GM23338 (cell line): Measurements from ENCODE around the gene CDKN2A. TPM values are rescaled to one million over a fixed set of nuclear protein-coding genes. Genes with fewer than 3 reads are reported as not detected.
A peak's percentile ranks its signal among the peaks of the same experiment; 100 is the strongest.

Experiments used
- ATAC-seq: fragments of 200-7000 bp; cut with Tn5 transposase; 3 replicates; pipeline ENCODE4 v1.9.1; 2020
- DNase-seq: peaks from one replicate; pipeline ENCODE4 v3.0.0-alpha.2; 2015; ENCODE audit warnings: low spot score
- H2AFZ ChIP-seq: fragments of 200-600 bp; sonication (generic); 2 replicates; pipeline ENCODE4 v1.8.0; 2016; ENCODE audit warnings: antibody characterized with exemption, mild to moderate bottlenecking, moderate library complexity
- H3F3A ChIP-seq: fragments of 200-600 bp; sonication (generic); replicated peaks from 2 replicates; pipeline ENCODE4 v1.8.0; 2017; ENCODE audit warnings: antibody characterized with exemption, mixed run types, low read depth
- H3K27ac ChIP-seq: fragments of 200-600 bp; sonication (generic); 2 replicates; pipeline ENCODE4 v1.6.1; 2016; ENCODE audit warnings: low read depth
- H3K27me3 ChIP-seq: fragments of 200-600 bp; sonication (generic); 2 replicates; pipeline ENCODE4 v1.8.0; 2016; ENCODE audit warnings: mild to moderate bottlenecking, mixed run types, moderate library complexity; ENCODE audit not compliant: insufficient read depth
- H3K36me3 ChIP-seq: fragments of 200-600 bp; sonication (generic); 2 replicates; pipeline ENCODE4 v1.8.0; 2016; ENCODE audit warnings: mild to moderate bottlenecking; ENCODE audit not compliant: insufficient read depth
- H3K4me1 ChIP-seq: fragments of 200-600 bp; sonication (generic); 2 replicates; pipeline ENCODE4 v1.8.0; 2016; ENCODE audit warnings: mild to moderate bottlenecking, moderate library complexity; ENCODE audit not compliant: insufficient read depth
- H3K4me2 ChIP-seq: fragments of 200-600 bp; sonication (generic); 2 replicates; pipeline ENCODE4 v1.7.1; 2017; ENCODE audit warnings: mixed run types
- H3K4me3 ChIP-seq: fragments of 200-600 bp; sonication (generic); 2 replicates; pipeline ENCODE4 v1.6.1; 2016; ENCODE audit warnings: mixed run types
- H3K79me2 ChIP-seq: fragments of 200-600 bp; sonication (generic); replicated peaks from 2 replicates; pipeline ENCODE4 v1.8.0; 2017; ENCODE audit warnings: mild to moderate bottlenecking; ENCODE audit not compliant: insufficient read depth
- H3K9me2 ChIP-seq: fragments of 200-600 bp; sonication (generic); 2 replicates; pipeline ENCODE4 v1.8.0; 2017; ENCODE audit not compliant: insufficient read depth
- H4K20me1 ChIP-seq: fragments of 200-600 bp; sonication (generic); replicated peaks from 2 replicates; pipeline ENCODE4 v1.8.0; 2017; ENCODE audit warnings: mild to moderate bottlenecking; ENCODE audit not compliant: insufficient read depth
- H3K27ac Mint-ChIP-seq: 2 replicates; pipeline ENCODE4 v1.8.0; 2020; ENCODE audit warnings: inconsistent platforms, mild to moderate bottlenecking, moderate library complexity, mixed read lengths
- H3K27me3 Mint-ChIP-seq: 3 replicates; pipeline ENCODE4 v1.8.0; 2022; ENCODE audit warnings: low read depth, mild to moderate bottlenecking, moderate library complexity, mixed read lengths, inconsistent platforms; ENCODE audit not compliant: insufficient read depth, poor library complexity
- H3K36me3 Mint-ChIP-seq: 3 replicates; pipeline ENCODE4 v1.8.0; 2021; ENCODE audit warnings: low read depth, mild to moderate bottlenecking, inconsistent platforms, moderate library complexity, mixed read lengths
- H3K4me1 Mint-ChIP-seq: 3 replicates; pipeline ENCODE4 v1.8.0; 2020; ENCODE audit warnings: mild to moderate bottlenecking, inconsistent platforms, mixed read lengths
- H3K4me3 Mint-ChIP-seq: 3 replicates; pipeline ENCODE4 v1.8.0; 2021; ENCODE audit warnings: moderate library complexity, mild to moderate bottlenecking, inconsistent platforms, mixed read lengths
- H3K9me3 Mint-ChIP-seq: 3 replicates; pipeline ENCODE4 v1.8.0; 2020; ENCODE audit warnings: moderate library complexity, mild to moderate bottlenecking, inconsistent platforms, mixed read lengths
- ETS1 ChIP-seq: IDR thresholded peaks from 2 replicates; pipeline ENCODE4 v1.6.1; 2016; ENCODE audit warnings: antibody characterized with exemption
- EZH2 ChIP-seq: fragments of 200-600 bp; sonication (generic); IDR thresholded peaks from one replicate; pipeline ENCODE4 v1.8.0; 2017; ENCODE audit warnings: antibody characterized with exemption, mild to moderate bottlenecking, low read depth; ENCODE audit not compliant: unreplicated experiment
- EZH2phosphoT487 ChIP-seq: fragments of 200-600 bp; sonication (generic); IDR thresholded peaks from one replicate; pipeline ENCODE4 v1.8.1; 2018; ENCODE audit warnings: antibody characterized with exemption; ENCODE audit not compliant: unreplicated experiment
- JUNB ChIP-seq: IDR thresholded peaks from one replicate; pipeline ENCODE4 v1.6.1; 2016; ENCODE audit warnings: antibody characterized with exemption; ENCODE audit not compliant: unreplicated experiment
- NANOG ChIP-seq: IDR thresholded peaks from 2 replicates; pipeline ENCODE4 v1.6.1; 2016; ENCODE audit warnings: antibody characterized with exemption, borderline replicate concordance
- POLR2AphosphoS5 ChIP-seq: IDR thresholded peaks from 2 replicates; pipeline ENCODE4 v1.6.1; 2016; ENCODE audit warnings: antibody characterized with exemption, low read depth
- STAT1 ChIP-seq: IDR thresholded peaks from one replicate; pipeline ENCODE4 v1.6.1; 2016; ENCODE audit warnings: antibody characterized with exemption; ENCODE audit not compliant: unreplicated experiment
- ZNF114 ChIP-seq: fragments of 250-450 bp; sonication (Bioruptor Pico); IDR thresholded peaks from 2 replicates; pipeline ENCODE4 v1.5.0; 2020; ENCODE audit warnings: mild to moderate bottlenecking, moderate library complexity
- ZNF331 ChIP-seq: fragments of 250-450 bp; sonication (Bioruptor Pico); IDR thresholded peaks from 2 replicates; pipeline ENCODE4 v1.5.0; 2020; ENCODE audit warnings: low read depth, mild to moderate bottlenecking, moderate library complexity
- ZNF462 ChIP-seq: fragments of 250-450 bp; sonication (Bioruptor Pico); IDR thresholded peaks from 2 replicates; pipeline ENCODE4 v1.5.0; 2020; ENCODE audit warnings: mild to moderate bottlenecking, moderate library complexity
- polyA plus RNA-seq: library from polyadenylated mRNA; unstranded; fragments of >200 nt; fragmentation: Nextera tagmentation; extraction: Ambion mirVana; gene quantifications from 2 replicates; pipeline ENCODE4 v1.2.1, GENCODE V29; 2016
- total RNA-seq: library from RNA; depleted of rRNA; stranded (reverse); fragments of >200 nt; shearing (Covaris generic); gene quantifications from 2 replicates; pipeline ENCODE4 v1.2.3, GENCODE V29; 2014

Gene CDKN2A
- total and polyA plus RNA-seq, 2 experiments from 2014 or later: 0.87 to 2.7 TPM

GRCh38 chr9:21976334-21976875, 17.8 kb downstream of the CDKN2A start (continued):
- no peak for TF ChIP-seq ZNF462 (CRISPR knock-in tag)
- no peak for TF ChIP-seq EZH2

- peaks cover 25% of the 10 kb centered on the region for H4K20me1 ChIP-seq
- peaks cover 32% of the 10 kb centered on the region for H3F3A ChIP-seq
- peaks cover 3% of the 10 kb centered on the region; the same call in 1 of the 3 replicates for H3K9me3 Mint-ChIP-seq
- no peak for TF ChIP-seq NANOG
- TF ChIP-seq EZH2: no peak
- no peak for TF ChIP-seq ZNF331 (CRISPR knock-in tag)
- TF ChIP-seq EZH2phosphoT487: peak; percentile 30
- TF ChIP-seq POLR2AphosphoS5: peak; percentile 44; the same call in 1 of the 2 replicates
- no peak for TF ChIP-seq STAT1
- 0 out of 2 replicates have a peak, but pooled peaks have one; percentile 18 for TF ChIP-seq ETS1
- TF ChIP-seq ZNF114 (CRISPR knock-in tag): no peak
- TF ChIP-seq JUNB: no peak
- no peaks in the 10 kb centered on the region for H3K79me2 ChIP-seq
- no peak overlapping the region for H3K27ac ChIP-seq
- H3K36me3 Mint-ChIP-seq: no peaks in the 10 kb centered on the region; the same call in 2 of the 3 replicates
- H3K9me2 ChIP-seq: no peaks in the 10 kb centered on the region
- ATAC-seq (peak; percentile 79), DNase-seq (peak; percentile 93)
- H3K27ac Mint-ChIP-seq: no peak overlapping the region
- H3K4me3 Mint-ChIP-seq: peak overlapping the region; percentile 75
- H2AFZ ChIP-seq: peak overlapping the region; percentile 87
- peaks cover 22% of the 10 kb centered on the region for H3K4me1 ChIP-seq
- H3K4me2 ChIP-seq: peak overlapping the region; percentile 88
- H3K27me3 ChIP-seq: peaks cover 100% of the 10 kb centered on the region
- H3K36me3 ChIP-seq: no peaks in the 10 kb centered on the region
- H3K4me3 ChIP-seq: peak overlapping the region; percentile 60
- H3K27me3 Mint-ChIP-seq: peaks cover 98% of the 10 kb centered on the region
- H3K4me1 Mint-ChIP-seq: peaks cover 22% of the 10 kb centered on the region
These were observed 19.3 kb downstream of the CDKN2A start for GRCh38 chr9:21974722-21975409.
